Esophagus (tissue), 2 donors: Measurements from ENCODE around the gene IMPG1. TPM values are rescaled to one million over a fixed set of nuclear protein-coding genes. Genes with fewer than 3 reads are reported as not detected.

Experiments used
- H3K27ac ChIP-seq, 2 donors: one replicate each; pipeline ENCODE4 v1.5.1; 2013; ENCODE audit warnings: low read depth in 2 of 2, mild to moderate bottlenecking in 2 of 2, inconsistent platforms in 1 of 2, low read length in 1 of 2, moderate library complexity in 1 of 2
- H3K27me3 ChIP-seq, 2 donors: one replicate each; pipeline ENCODE4 v1.6.1; 2013; ENCODE audit warnings: low read length in 2 of 2, control low read depth in 1 of 2, mild to moderate bottlenecking in 1 of 2; ENCODE audit not compliant: insufficient read depth in 2 of 2, control insufficient read depth in 1 of 2
- H3K36me3 ChIP-seq, 2 donors: one replicate each; pipeline ENCODE4 v1.6.1; 2013; ENCODE audit warnings: low read length in 1 of 2; ENCODE audit not compliant: control insufficient read depth in 2 of 2, insufficient read depth in 2 of 2
- H3K4me1 ChIP-seq, 2 donors: one replicate each; pipeline ENCODE4 v1.6.1; 2013; ENCODE audit warnings: low read length in 1 of 2; ENCODE audit not compliant: control insufficient read depth in 2 of 2, insufficient read depth in 2 of 2
- H3K4me3 ChIP-seq, 2 donors: one replicate each; pipeline ENCODE4 v1.5.1; 2013; ENCODE audit warnings: low read length in 2 of 2, mild to moderate bottlenecking in 2 of 2, low read depth in 1 of 2, moderate library complexity in 1 of 2
- H3K9me3 ChIP-seq, 2 donors: one replicate each; pipeline ENCODE4 v1.6.1; 2013; ENCODE audit warnings: mild to moderate bottlenecking in 2 of 2, low read depth in 1 of 2, low read length in 1 of 2, moderate library complexity in 1 of 2; ENCODE audit not compliant: control insufficient read depth in 2 of 2, insufficient read depth in 1 of 2
- WGBS, 2 donors: extraction: QIAGEN DNeasy Blood & Tissue Kit; methylation state at CpG; one replicate each; pipeline ENCODE4 v1.1.7; 2013; 5-methylcytosine and 5-hydroxymethylcytosine counted together
- polyA plus RNA-seq, 2 donors: library from polyadenylated mRNA; stranded (reverse); fragments of 200-250 nt; gene quantifications; one replicate each; pipeline ENCODE4 v1.2.3, GENCODE V29; 2013
- donor health status: healthy with polysubstance abuse.
- donor health status: Bipolar disorder and iron deficiency.

Gene IMPG1
- polyA plus RNA-seq, result under 1 TPM; 0.02 to 0.04 TPM

DNA sequence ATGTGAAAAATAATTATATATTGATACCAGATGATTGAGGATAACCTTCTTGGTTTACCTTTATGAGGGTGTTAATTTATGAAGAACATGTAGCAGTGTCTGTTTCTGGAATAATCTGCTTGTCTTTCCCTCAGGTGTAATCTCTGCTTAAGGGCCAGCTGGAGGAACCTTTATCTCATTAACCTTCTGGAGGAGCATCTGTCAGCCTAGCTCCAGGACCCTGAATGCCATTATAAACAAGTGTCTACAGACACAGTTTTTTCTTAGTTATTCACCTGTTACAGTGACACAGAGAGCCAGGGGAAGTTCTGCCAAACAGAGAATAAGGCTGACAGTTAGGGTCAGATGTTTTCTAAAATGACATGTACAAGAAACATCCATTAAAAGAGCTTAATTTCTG lies at the start of gene IMPG1:
IMPG1 (minus strand) TSS at position 101 of the 400 bp plus-strand sequence. CDS start 174 bp downstream, outside the sequence.
- H3K27ac ChIP-seq, result no peak within 1 kb of the TSS
- no peaks in the 10 kb centered on the region for H3K36me3 ChIP-seq
- no peaks in the 10 kb centered on the region for H3K27me3 ChIP-seq
- H3K4me3 ChIP-seq, result no peak within 1 kb of the TSS
- H3K4me1 ChIP-seq, result no peaks in the 10 kb centered on the region
- H3K9me3 ChIP-seq, result no peaks in the 10 kb centered on the region

DNA sequence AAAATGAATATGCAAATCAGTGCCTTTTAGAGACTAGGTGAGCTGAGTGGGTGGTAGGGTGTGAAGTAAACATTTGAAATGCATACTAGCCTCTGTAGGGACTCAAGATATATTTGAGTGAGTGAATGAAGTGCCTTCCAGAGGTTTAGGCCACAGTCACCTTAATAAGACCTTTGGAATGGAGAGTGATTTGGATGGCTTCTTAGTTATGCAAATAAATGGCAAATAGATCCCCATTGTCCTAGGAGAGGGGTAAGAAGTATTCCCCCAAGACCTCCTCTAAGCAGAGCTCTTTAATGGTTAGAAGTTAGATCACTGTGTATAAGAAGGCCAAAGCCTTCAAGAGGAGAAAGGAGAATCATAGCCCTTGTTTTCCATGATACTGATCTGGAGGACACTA lies 47.8 kb upstream of the IMPG1 start:
- Histone ChIP-seq H3K27ac (no peak overlapping the region), H3K27me3 (no peaks in the 10 kb centered on the region), H3K36me3 (no peaks in the 10 kb centered on the region), H3K4me1 (no peaks in the 10 kb centered on the region), H3K9me3 (peaks cover 0 to 6% of the 10 kb centered on the region in 2 donors), H3K4me3 (no peak overlapping the region)

GRCh38 chr6:76073281-76073680 lies 819 bp upstream of the IMPG1 start:
- Histone ChIP-seq H3K27ac (no peak overlapping the region), H3K9me3 (no peaks in the 10 kb centered on the region), H3K27me3 (no peaks in the 10 kb centered on the region), H3K36me3 (no peaks in the 10 kb centered on the region), H3K4me3 (no peak overlapping the region), H3K4me1 (no peaks in the 10 kb centered on the region)

- H3K27me3 ChIP-seq, result no peaks in the 10 kb centered on the region
These were observed 15.0 kb downstream of the IMPG1 start for GRCh38 chr6:76057469-76057868.

GRCh38 chr6:76052314-76052713 lies 20.1 kb downstream of the IMPG1 start:
- Histone ChIP-seq H3K27ac (no peak overlapping the region), H3K27me3 (no peaks in the 10 kb centered on the region), H3K4me1 (no peaks in the 10 kb centered on the region), H3K9me3 (no peaks in the 10 kb centered on the region), H3K4me3 (no peak overlapping the region), H3K36me3 (no peaks in the 10 kb centered on the region)
- 60 to 61% methylated on average over 3 of the region's 3 CpGs for WGBS, 2 donors

More at GRCh38 chr6:76057469-76057868, 15.0 kb downstream of the IMPG1 start:
- Histone ChIP-seq H3K36me3 (no peaks in the 10 kb centered on the region), H3K4me1 (no peaks in the 10 kb centered on the region), H3K27ac (no peak overlapping the region), H3K4me3 (no peak overlapping the region), H3K9me3 (no peaks in the 10 kb centered on the region)
- 76 to 81% methylated on average over 1 of the region's 1 CpG for WGBS, 2 donors

DNA sequence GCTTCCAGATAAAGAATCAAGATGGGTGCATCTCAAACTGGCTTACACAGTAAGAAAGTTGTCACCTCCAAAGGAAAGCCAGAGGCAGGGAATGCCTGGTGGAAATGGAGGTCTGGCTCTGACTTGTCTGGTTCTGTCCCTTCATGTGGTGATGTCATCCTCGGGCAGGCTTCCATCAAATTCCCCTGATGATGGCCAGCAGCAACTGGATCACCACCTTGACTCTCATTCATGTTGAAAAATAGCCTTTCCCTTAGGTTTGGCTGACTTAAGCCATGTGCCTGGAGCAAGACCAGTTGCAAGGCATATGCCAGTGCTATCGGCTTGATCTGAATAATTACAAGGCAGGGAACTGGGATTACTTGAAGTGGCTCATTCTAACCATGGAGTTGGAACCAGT lies 28.8 kb downstream of the IMPG1 start:
- no peaks in the 10 kb centered on the region for H3K27me3 ChIP-seq
- no peak overlapping the region for H3K4me3 ChIP-seq
- no peaks in the 10 kb centered on the region for H3K36me3 ChIP-seq
- peaks cover 0 to 2% of the 10 kb centered on the region in 2 donors for H3K9me3 ChIP-seq
- 66 to 78% methylated on average over 2 of the region's 2 CpGs for WGBS, 2 donors
- no peak overlapping the region for H3K27ac ChIP-seq
- no peaks in the 10 kb centered on the region for H3K4me1 ChIP-seq

DNA sequence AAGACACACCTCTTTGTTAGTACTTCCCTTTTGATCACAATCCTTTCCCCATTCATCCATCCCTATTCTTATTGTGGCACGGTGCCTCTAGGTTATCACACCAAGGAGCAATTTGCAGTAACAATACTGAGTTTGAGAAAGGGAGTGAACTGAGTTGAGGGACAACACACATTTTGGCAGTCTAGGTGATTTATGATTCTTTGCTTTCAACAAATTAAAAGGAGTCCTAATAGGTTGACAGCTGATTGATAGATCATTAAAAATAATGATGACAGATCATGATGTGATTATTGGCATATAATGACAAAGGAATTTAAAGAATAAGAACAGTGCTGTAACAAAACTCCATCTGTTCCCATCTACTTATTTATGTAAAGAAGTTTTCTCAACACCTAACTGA lies 36.7 kb downstream of the IMPG1 start:
- H3K36me3 ChIP-seq, result no peaks in the 10 kb centered on the region
- H3K4me1 ChIP-seq, result no peaks in the 10 kb centered on the region
- WGBS, 2 donors, result 27 to 37% methylated on average over 1 of the region's 1 CpG
- no peak overlapping the region for H3K4me3 ChIP-seq
- no peaks in the 10 kb centered on the region for H3K9me3 ChIP-seq
- no peaks in the 10 kb centered on the region for H3K27me3 ChIP-seq
- no peak overlapping the region for H3K27ac ChIP-seq

DNA sequence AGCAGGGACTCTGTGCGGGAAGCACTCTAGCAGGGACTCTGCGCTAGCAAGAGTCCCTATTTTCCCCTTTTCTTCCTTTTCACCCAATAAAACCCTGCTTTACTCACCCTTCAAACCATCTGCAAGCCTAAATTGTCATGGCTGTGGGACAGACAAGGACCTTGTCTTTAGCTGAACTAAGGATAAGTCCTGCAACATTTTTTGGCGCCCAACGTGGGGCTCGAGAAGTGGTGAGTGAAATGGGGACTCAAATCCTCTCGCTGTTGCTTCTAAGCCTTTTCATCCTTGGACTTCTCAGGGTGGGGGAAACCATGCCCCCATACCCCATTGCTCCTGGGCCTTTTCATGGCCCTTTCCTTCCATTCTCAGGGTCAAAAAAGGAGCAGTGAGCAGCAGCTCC lies 46.4 kb downstream of the IMPG1 start:
- no peaks in the 10 kb centered on the region for H3K36me3 ChIP-seq
- H3K27me3 ChIP-seq, result no peaks in the 10 kb centered on the region
- 86 to 89% methylated on average over 6 of the region's 6 CpGs for WGBS, 2 donors
- no peak overlapping the region for H3K4me3 ChIP-seq
- H3K9me3 ChIP-seq, result peaks cover 6 to 12% of the 10 kb centered on the region in 2 donors
- H3K27ac ChIP-seq, result no peak overlapping the region
- H3K4me1 ChIP-seq, result no peaks in the 10 kb centered on the region

DNA sequence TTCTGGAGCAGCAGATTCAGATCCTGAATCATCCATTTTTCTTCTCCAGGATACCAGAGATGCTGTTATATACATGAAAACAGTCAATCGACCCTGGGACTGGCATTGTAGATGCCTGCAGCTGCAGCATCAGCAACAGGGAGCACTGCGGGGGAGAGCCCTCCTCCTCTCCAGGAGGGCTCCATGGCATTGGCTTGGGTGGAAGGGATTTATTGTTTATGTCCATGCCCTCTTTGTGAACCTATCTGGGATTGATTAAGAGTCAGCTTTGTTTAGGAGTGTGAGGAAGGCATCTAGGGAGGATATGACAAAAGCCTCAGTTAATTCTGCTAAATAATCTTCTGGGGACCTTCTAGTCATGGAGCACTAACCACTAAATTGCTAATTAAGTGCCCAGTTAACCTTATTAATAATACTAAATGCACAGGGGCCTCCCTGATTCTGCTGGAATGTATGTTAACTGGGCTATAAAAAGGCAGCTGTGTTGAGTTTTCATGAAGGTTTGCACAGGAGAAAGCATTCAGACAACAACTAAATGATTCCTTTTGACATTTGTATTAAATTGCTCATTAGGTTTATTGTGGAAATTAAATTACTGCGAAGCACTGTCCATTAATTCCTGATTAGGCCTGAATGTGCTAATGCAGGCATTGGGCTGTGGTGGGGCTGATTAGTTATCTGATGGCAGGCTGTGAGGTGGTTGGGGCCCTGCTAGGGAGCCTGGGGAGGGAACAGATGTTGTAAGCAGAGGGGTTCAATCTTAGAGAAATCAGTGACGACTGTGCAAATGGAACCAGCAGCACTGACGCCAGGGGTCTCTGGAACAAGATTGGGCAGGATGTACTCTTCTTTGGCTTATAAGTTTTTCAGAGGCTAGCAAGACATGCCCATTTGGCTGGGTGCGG lies 57.6 kb downstream of the IMPG1 start:
- 73 to 77% methylated on average over 6 of the region's 6 CpGs for WGBS, 2 donors
- no peaks in the 10 kb centered on the region for H3K36me3 ChIP-seq

DNA sequence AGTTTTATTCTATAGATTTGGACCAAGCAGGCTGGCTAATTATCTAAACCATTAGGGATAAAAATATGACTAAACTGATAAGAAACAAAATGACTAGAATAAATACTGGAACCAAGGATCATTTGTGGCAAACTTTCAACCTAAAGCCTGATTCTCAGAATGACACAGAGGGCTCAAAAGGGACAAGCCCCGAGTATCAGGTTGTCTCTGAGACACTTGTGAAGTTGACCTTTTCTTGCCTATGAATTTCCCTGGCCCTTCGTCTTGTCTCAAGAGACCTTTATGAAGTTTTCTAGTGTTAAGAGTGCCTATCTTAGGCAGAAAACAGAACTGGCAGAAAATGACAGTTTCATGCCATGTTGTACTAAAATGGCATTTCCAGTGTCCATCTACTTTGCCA lies 68.3 kb downstream of the IMPG1 start:
- Histone ChIP-seq H3K36me3 (no peaks in the 10 kb centered on the region), H3K27me3 (no peaks in the 10 kb centered on the region), H3K4me3 (no peak overlapping the region), H3K4me1 (no peaks in the 10 kb centered on the region), H3K27ac (no peak overlapping the region), H3K9me3 (peaks cover 0 to 2% of the 10 kb centered on the region in 2 donors)
- WGBS, 2 donors, result 72 to 74% methylated on average over 2 of the region's 2 CpGs

More for the DNA sequence above, 57.6 kb downstream of the IMPG1 start:
- Histone ChIP-seq H3K4me1 (no peaks in the 10 kb centered on the region), H3K4me3 (no peak overlapping the region), H3K9me3 (no peaks in the 10 kb centered on the region), H3K27ac (no peak overlapping the region), H3K27me3 (no peaks in the 10 kb centered on the region)
